Activated naive CD4-positive, alpha-beta T cell treated with Interleukin-2 at 50 U/mL for 16 hours (primary cell): ENCODE data around the gene MGMT.

ENCODE experiments used
- DNase-seq: peaks from one replicate; pipeline ENCODE4 v3.0.0-alpha.2; 2020

The MGMT gene

GRCh38 chr10:129497013-129497412 is 30.0 kb downstream of the MGMT start:
- DNase-seq, result no peak

DNA sequence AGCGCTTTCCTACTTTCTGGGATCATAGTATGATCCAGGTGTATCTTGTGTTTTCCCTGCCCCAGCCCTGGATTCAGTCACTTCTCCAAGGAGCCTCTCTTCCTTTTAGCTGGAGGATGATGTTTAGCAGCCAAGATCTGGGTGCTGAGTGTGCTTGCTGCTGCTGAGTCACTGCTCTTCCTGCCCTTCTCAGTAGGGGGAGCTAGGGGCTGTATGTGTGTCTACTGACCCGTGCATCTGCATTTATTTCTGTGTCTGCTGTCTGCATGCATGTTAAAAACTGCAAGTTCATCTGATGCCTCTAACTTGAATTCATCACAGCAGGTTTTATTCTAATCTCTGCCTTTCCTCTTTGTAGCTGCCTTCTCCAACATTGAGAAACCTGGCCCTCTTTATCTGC is 31.6 kb downstream of the MGMT start:
- DNase-seq, result no peak

DNA sequence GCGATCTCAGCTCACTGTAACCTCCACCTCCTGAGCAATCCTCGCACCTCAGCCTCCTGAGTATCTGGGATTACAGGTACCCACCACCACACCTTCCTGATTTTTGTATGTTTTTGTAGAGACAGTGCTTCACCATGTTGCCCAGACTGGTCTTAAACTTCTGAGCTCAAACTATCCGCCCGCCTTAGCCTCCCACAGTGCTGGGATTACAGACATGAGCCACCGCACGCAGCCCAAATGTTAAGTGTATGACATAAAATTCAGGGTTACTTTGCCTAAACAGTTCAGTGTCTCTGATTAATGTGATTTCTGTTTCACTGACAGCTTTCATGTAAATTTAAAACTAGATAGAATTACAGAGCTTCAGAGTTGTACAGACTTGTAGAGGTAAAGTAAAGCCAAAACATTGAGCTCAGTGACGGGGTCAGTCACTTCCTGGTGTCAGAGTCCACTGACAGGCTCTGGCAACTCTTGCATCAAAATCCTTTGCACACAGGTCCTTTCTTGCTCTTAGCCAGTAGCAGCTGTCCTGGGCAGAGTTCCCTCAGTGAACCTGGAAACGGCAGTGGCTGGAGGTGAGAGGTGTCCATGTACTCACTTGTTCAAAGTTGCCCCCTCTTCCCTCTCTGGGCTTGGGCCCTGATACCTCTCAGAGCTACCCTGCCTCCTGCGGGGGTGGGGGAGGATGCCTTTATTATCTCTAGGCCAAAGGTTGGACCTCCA is 33.7 kb downstream of the MGMT start:
- DNase-seq, result no peak

DNA sequence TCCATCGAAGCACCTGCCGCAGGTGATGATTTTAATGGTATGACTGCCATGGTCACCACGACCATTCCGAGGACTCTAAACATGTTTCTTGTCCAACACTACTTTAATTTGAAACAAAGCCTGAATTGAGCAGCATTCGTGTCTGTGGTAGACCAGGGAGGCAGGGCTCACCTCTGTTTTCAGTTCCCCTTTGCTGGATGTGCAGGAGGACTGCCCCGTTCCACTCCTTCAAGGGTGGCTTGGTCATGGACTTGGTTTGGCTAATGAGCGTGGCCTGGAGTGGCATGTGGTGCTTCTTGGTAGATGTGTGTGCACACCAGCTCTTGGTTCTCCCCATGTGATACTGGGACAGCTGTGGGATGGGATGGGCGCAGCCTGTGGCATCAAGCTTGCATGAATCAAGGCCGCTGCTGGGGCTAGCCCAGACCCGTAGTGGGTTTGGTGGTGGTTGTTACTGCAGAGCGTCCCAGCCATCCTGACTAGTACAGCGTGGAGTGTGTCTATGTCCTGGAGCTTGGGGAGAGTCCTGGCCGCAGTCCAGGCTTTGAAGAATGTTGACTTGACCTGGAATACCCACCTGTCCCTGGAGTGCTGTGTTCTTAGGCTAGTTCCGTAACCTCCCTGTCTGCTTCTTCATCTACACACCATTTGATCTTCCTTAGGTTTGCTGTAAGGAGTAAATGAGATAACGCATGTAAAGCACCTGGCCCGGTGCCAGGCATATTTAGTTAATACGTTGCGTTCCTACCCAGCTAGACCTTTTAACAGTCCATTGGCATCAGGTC is 34.8 kb downstream of the MGMT start:
- DNase-seq, result no peak

GRCh38 chr10:129502448-129502847 is 35.4 kb downstream of the MGMT start:
- DNase-seq, result no peak

GRCh38 chr10:129505500-129506075 is 38.5 kb downstream of the MGMT start:
- no peak for DNase-seq

DNA sequence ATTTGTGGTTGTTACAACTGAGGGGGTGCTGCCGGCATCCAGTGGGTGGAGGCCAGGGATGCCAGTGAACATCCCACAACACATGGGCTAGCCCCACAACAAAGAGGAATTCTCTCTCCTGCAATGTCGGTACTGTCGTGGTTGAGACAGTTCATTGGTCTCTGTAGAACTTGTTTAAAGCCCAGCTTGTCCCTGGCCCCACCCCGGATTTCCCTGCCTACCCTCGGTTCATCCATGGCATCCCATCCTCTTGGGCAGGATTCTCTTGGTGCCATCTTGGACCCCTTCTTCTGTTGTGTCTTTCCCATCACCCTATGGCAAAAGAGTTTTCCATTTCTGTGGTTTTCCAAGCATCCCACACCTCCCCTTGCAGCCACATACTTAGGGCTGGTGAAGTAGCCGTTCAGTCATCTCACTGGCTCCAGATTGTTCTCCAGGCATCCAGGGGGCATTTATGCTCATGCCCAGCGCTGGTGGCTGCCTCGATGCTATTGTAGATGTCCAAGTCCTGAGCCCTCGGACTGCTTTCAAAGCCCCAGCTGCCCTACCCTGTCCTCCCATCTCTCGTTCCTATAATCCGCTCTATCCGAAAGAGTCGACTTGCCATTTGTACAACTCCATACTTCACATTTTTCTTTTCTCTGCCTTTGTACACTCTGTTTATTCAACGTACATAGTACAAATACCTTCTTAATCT is 39.2 kb downstream of the MGMT start:
- DNase-seq, result no peak

DNA sequence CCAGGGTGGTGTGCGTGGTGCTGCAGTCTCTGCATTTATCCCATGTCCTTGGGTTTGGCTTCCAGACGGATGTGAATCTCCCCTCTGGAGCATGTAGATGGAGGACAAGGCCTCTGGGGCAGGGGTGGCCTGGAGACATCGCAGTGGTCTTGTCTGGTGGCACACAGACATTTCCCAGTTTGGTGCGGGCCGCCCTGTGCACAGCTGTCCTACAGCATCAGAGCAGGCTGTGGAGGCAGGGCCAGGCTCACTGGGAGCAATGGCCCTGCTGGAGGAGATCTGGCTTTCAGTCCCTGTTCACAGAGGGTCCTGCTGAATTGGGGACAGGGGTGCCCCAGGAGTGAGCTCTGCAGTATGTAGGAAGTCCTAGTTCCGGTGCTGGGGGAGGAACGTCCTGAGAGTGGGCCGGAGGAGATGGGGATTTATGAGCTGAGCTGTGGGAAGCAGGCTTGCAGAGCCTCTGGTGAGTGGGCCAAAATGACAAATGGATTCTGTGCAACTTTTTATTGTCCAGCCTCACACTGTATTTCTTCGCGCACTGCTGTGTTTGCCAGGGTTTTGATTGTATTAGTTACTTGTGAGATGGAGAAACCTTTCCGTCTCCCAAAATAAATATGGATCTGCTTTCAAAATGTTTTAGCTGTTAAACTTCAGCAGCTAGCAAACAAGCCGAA is 40.3 kb downstream of the MGMT start:
- no peak for DNase-seq

- no peak for DNase-seq
Measured at GRCh38 chr10:129509155-129509554, 42.1 kb downstream of the MGMT start.

GRCh38 chr10:129509835-129510234 is 42.8 kb downstream of the MGMT start:
- no peak for DNase-seq

DNA sequence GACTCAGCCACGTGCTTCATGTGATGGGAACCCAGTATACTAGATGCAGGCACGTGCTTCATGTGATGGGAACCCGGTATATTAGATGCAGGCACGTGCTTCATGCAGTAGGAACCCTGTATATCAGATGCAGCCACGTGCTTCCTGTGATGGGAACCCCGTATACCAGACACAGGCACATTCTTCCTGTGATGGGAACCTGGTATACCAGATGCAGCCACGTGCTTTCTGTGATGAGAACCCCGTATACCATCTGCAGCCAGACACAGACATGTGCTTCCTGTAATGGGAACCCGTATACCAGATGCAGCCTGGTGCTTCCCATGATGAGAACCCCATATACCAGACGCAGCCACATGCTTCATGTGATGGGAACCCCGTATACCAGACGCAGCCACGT is 44.0 kb downstream of the MGMT start:
- no peak for DNase-seq

GRCh38 chr10:129511758-129512157 is 44.7 kb downstream of the MGMT start:
- no peak for DNase-seq

GRCh38 chr10:129513312-129513711 is 46.3 kb downstream of the MGMT start:
- DNase-seq, result no peak

- no peak for DNase-seq
Measured at GRCh38 chr10:129514568-129515451, 47.8 kb downstream of the MGMT start.

DNA sequence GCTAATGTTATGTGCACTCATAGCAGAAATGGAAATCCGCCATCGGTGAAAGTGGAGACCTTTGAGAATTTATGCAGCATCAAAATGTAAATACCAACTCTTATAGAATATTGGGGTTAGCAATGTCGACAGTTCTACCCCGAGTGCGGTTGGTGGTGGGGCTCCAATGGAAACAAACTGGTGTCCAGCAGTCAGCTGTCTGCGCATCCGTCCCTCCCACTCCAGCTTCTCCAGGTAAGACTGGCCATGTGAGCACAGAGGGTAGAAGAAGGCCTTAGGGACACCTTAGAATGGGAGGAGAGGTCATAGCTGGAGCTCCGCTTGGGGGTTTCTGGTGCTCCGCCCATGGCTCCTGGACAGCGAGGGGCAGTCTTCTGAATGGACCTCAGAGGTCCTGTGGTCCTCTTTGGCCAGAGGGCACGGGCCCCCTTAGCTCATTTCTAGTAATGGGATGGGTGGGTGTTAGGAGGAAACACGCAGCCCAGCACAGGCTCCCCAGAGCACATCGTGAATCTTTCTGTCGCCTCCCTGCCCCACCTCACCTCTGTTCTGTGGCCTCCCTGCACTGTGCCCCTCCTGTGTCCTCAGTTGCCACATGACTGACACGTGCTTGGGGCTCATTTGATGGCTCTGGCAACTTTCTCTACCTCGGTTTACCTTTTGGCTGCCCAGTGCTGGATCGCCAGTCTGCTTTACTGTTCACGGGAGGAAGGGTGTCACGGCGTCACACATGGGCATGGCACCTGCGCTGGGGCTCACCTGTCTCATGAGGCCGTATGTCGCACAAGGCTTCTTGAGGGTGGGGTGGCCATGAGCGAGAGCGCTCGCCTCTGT is 50.0 kb downstream of the MGMT start:
- no peak for DNase-seq

GRCh38 chr10:129517680-129518057 is 50.6 kb downstream of the MGMT start:
- no peak for DNase-seq

GRCh38 chr10:129518793-129519192 is 51.8 kb downstream of the MGMT start:
- DNase-seq, result no peak

GRCh38 chr10:129520440-129521080 is 53.5 kb downstream of the MGMT start:
- no peak for DNase-seq

DNA sequence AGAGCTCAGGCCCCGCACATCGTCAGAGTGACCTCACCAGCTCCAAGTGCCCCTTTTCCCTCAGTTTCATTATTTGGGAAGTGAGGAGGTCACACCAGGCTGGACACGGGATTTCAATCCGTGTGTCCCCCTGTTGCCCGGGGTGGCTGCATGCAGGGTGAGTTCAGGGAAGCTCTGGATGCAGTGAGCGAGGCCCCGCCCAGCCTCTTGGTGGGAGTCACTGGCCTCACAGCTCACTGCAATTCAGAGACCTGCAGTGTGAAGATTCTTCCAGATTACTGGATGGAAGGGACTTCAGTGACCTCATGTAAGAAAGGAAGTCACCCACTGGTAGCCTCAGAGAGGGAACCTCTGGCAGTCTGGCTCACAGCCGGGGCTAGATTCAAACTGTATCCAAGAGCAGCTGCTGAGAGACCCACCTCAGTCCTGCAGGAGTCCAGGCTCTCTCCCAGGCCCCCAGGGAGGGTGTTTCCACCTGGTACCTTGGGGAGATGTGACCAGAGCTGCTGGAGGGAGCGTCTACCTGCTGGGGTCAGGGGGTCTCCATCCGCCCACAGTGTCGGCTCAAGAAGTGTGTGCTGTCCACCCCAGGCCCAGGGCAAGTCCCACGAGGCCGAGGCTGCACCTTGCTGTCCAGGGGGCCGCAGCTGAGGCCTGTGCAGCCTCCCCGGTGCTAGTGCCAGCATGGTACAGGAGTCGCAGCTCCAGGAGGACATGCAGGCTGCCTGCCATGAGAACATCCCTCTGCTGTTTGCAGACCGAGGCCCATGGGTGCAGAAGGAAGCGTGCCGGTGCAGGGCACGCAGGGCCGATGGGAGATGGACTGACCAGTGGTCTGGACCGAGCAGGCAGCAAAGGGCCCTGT is 54.4 kb downstream of the MGMT start:
- DNase-seq, result no peak
